Measurements from ENCODE around the gene HOXA3.

The HOXA3 gene

GRCh38 chr7:27165089-27165995, 13.0 kb upstream of the HOXA3 start, which contains the start of gene HOXA9:
Gene HOXA9 (minus strand): TSS chr7:27165537. CDS start chr7:27165457, 80 bp downstream.
- DNase-seq = peak; percentile 36

GRCh38 chr7:27164367-27165088, 12.1 kb upstream of the HOXA3 start:
- no peak for DNase-seq

- no peak for DNase-seq
Measured at GRCh38 chr7:27164045-27164366, 11.6 kb upstream of the HOXA3 start.

DNA sequence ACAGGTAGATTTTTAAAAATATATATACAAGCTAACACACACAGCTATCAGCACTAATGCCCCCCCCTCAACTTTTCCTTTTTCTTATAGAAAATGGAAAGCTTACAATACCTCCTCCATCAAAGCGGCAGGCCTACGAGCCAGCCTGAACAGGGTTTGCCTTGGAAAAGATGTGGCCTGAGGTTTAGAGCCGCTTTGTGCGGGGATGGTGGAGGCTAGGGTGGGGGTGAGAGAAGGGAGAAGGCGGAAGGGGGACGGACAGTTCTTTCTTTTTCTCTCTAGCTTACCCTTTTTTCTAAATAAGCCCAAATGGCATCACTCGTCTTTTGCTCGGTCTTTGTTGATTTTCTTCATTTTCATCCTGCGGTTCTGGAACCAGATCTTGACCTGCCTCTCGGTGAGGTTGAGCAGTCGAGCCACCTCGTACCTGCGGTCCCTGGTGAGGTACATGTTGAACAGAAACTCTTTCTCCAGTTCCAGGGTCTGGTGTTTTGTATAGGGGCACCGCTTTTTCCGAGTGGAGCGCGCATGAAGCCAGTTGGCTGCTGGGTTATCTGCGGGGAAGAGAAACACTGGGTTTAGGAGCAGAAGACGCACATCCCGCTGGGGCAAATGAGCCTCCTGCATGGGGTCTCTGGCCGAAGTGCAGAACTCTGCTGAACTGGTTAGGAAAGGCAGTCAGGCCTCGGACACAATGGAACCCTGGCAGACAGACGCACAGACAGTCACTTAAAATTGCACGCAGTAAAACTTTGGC, 11.1 kb upstream of the HOXA3 start:
- no peak for DNase-seq

GRCh38 chr7:27162561-27163287, 10.3 kb upstream of the HOXA3 start:
- DNase-seq = no peak

GRCh38 chr7:27161721-27162560, 9.6 kb upstream of the HOXA3 start:
- no peak for DNase-seq

GRCh38 chr7:27161214-27161720, 8.9 kb upstream of the HOXA3 start:
- no peak for DNase-seq

GRCh38 chr7:27160546-27161213, 8.3 kb upstream of the HOXA3 start:
- peak; percentile 85 for DNase-seq

DNA sequence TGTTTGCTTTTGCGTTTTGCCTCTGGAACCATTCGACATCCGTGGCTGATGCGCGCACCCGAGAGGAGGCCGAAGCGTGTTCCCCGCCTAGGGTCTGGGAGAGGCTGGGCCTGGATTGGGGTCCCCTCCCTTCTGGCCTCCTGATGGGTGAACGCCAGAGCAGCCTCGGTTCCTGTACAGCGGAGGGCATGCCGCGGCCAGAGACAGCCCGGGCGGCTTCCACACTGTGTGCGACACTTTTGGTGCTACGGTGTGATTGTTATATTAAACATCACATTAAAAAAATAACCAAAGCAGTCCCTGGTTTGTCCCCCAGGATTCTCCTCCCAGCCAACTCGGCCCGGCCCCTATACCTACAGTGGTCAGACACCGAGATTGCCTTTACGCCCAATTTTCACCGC, 7.8 kb upstream of the HOXA3 start:
- DNase-seq = no peak

- DNase-seq = no peak
Measured at GRCh38 chr7:27159266-27160144, 7.1 kb upstream of the HOXA3 start.

DNA sequence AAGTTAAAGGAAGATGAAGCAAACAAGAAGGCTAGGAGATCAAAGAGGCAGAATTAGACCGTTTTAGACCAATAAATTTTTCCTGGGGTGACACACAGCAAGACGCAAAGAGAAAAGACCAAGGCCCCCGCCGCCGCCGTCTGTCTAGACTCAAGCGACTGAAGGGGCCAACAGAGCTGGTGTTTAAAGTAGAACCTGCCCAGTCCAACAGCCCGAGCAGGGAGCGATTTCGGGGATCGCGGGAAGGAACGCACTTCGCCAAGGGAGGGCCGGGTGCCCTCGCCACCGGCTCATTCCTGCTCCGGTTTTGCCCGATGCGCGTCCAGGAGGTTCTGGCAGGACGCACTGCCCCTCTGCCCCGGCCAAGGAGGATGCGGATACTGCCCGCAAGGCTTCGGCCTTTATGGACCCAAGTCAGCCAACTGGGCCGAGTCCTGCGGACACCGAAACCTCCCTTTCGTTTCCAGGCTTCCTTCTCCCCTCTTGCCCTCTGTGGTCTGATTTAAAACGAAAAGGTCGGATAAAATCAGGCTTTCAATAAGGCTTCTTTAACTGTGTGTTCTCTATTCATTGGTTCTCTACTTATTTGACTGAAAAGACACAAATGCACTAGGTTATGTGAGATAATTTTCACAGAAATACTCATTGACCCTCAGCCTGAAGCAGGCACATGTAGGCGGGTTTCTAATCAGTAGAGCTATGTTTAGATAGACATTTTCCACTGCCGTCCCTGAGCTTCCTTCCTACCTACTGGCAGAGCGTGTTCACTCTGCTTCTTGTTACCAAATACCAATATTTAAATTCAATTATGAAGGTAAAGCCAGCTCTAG, 6.3 kb upstream of the HOXA3 start:
- DNase-seq = no peak

DNA sequence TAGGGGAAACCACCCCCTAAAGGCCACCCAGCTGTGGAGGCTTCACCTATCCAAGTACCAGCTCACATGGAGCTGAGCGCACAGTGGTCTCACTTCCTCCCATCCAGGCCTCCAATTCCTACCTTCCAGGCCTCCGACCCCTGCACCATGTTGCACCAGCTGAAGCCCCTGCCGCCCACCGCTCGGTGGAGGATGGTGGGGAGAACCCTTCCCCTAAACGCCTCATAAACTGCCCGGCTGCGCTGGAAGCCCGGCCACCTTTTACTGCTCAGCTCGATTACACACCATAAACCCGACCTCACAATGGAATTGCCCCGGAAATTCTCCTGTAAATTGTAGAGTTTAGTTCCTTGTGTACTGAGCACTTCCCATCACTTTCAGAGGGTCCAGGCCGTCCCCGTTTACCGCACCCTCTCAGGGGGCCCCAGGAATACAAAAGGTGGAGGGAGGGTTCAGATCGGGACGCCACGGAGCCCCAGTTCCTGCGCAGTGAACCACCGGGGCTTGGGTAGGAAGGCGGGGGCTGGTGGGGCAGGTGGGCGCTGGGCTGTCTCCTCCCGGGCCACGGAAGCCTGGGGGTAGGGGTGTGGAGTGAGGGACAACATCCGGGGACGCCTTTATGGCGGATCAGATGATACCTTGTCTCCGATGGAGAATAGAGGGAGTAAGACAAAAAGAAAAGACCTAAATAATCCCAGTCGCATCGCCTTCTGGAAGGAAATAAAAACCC, 5.5 kb upstream of the HOXA3 start:
- DNase-seq = no peak

- DNase-seq = no peak
Measured at GRCh38 chr7:27156916-27157701, 4.7 kb upstream of the HOXA3 start.

DNA sequence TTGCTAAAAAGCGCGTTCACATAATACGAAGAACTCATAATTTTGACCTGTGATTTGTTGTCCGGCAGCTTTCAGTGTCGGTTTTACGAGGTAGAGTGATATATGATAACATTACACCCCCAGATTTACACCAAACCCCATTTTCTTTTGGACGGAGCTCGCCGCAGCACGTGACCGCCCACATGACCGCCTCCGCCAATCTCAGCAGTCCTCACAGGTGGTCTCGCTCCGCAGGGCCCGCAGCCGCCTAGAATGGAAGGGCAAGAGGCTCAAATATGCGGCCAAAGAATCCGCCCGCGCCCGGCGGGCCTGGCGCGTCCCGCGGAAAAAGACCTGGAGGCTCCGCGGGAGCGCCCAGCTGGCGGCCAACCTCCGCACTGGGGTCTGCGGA, 4.1 kb upstream of the HOXA3 start, which contains the start of gene HOXA7:
HOXA7 (minus strand) TSS at position 168 of the 391 bp plus-strand sequence; CDS start at position 38, 130 bp downstream.
- DNase-seq = no peak

DNA sequence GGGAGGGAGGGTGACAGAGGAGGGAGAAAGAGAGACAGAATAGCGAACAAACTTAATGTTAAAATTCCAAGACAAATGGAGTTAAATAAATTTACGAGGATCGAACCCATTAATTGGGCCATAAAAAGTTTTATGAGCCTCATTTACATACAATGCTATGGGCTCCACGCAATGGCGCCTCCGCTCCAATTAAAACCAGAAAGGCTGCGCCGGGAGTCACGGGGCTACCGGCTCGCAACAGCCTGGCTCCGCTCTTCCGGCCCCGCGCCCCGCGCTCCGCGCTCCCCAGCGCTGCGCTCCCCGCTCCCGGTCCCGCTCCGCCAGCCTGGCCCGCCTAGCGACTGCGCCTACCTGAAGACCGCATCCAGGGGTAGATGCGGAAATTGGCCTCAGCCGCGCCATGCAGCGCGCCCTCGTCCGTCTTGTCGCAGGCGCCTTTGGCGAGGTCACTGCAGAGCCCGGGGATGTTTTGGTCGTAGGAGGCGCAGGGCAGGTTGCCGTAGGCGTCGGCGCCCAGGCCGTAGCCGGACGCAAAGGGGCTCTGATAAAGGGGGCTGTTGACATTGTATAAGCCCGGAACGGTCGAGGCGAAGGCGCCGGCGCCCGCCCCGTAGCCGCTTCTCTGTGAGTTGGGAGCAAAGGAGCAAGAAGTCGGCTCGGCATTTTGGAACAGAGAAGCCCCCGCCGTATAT, 3.6 kb upstream of the HOXA3 start:
- DNase-seq = no peak

Data from CD4-positive, alpha-beta T cell treated with Interleukin-21 for 1 hour (primary cell).